HG03520 (cell line): Measurements from ENCODE around the gene MYOD1.

Experiments
- ATAC-seq: cut with Tn5 transposase; IDR thresholded peaks from one replicate; pipeline ENCODE4 v1.9.1; 2021; ENCODE audit warnings: mild to moderate bottlenecking, moderate library complexity; ENCODE audit not compliant: unreplicated experiment

Gene MYOD1

GRCh38 chr11:17748044-17748443, 28.7 kb downstream of the MYOD1 start:
- ATAC-seq: no peak

- ATAC-seq: no peak
These were observed 29.7 kb downstream of the MYOD1 start for GRCh38 chr11:17748761-17749721.

GRCh38 chr11:17750013-17750800, 30.8 kb downstream of the MYOD1 start:
- ATAC-seq: no peak

- ATAC-seq: no peak
These were observed 31.4 kb downstream of the MYOD1 start for GRCh38 chr11:17750801-17751165.

GRCh38 chr11:17751558-17751957, 32.2 kb downstream of the MYOD1 start:
- ATAC-seq: no peak

- ATAC-seq: no peak
These were observed 32.8 kb downstream of the MYOD1 start for GRCh38 chr11:17752144-17752543.

- ATAC-seq: no peak
These were observed 33.8 kb downstream of the MYOD1 start for GRCh38 chr11:17753153-17753552.

GRCh38 chr11:17753641-17754040, 34.3 kb downstream of the MYOD1 start:
- ATAC-seq: no peak

GRCh38 chr11:17755891-17756290, 36.5 kb downstream of the MYOD1 start:
- ATAC-seq: no peak

GRCh38 chr11:17760102-17761029, 41.0 kb downstream of the MYOD1 start:
- peak; percentile 60 for ATAC-seq

GRCh38 chr11:17762309-17762974, 43.1 kb downstream of the MYOD1 start:
- ATAC-seq: no peak

- ATAC-seq: no peak
These were observed 43.9 kb downstream of the MYOD1 start for GRCh38 chr11:17763244-17763643.

- no peak for ATAC-seq
These were observed 44.3 kb downstream of the MYOD1 start for GRCh38 chr11:17763703-17764102.

- no peak for ATAC-seq
These were observed 45.3 kb downstream of the MYOD1 start for GRCh38 chr11:17764446-17765218.

- ATAC-seq: no peak
These were observed 46.1 kb downstream of the MYOD1 start for GRCh38 chr11:17765356-17766072.

GRCh38 chr11:17766073-17766359, 46.6 kb downstream of the MYOD1 start:
- ATAC-seq: no peak

- ATAC-seq: no peak
These were observed 47.2 kb downstream of the MYOD1 start for GRCh38 chr11:17766590-17766989.

- ATAC-seq: no peak
These were observed 48.0 kb downstream of the MYOD1 start for GRCh38 chr11:17767301-17767885.

GRCh38 chr11:17767914-17768313, 48.5 kb downstream of the MYOD1 start:
- ATAC-seq: no peak
